HG03103 (cell line): ENCODE data around the gene STX8.

Source experiments
- ATAC-seq: cut with Tn5 transposase; IDR thresholded peaks from one replicate; pipeline ENCODE4 v1.9.1; 2021; ENCODE audit warnings: low read depth; ENCODE audit not compliant: unreplicated experiment

STX8 gene

DNA sequence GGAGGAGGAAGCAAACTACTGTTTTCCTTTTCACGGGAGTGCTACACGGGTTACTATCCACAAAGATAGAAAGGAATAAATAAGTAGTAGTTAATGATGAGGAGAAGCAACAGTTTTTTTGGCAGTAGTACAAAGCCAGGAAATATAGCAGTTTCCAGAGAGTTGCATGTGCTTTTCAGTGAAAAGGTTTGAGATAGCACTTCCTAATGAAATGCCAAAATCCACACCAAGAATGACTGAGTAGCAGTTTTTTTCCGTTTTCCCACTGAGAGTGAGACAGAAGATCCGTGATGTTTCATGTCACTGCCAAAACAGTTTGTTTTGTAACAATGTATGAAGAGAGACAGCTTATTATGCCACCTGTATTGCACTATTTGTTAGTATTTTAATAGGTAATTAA, 129.1 kb downstream of the STX8 start:
- no peak for ATAC-seq

DNA sequence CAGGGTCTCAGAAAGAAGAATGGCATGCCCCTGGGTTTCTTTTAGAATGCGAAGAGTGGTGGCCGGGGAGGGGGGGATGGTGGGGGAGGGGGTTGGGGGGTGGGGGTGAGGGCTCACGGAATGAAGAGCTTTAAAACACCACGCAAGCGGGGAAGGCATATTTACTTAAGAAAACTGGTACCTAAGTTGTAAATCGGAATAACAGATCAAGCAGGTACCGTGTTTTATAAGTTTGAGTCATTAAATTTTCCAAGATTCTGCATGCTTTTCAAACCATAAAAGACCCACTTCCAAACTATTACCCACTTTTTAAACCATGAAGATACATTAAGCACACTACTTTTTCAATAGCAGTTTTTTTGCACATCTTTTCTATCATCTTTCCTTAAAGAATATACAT, 130.2 kb downstream of the STX8 start:
- no peak for ATAC-seq

- ATAC-seq: no peak
Measured at GRCh38 chr17:9444687-9445086, 130.9 kb downstream of the STX8 start.

- ATAC-seq: no peak
Measured at GRCh38 chr17:9443811-9444210, 131.8 kb downstream of the STX8 start.

GRCh38 chr17:9439851-9440250, 135.8 kb downstream of the STX8 start:
- no peak for ATAC-seq

- no peak for ATAC-seq
Measured at GRCh38 chr17:9436630-9437029, 139.0 kb downstream of the STX8 start.

GRCh38 chr17:9435165-9435564, 140.5 kb downstream of the STX8 start:
- ATAC-seq: no peak

GRCh38 chr17:9434642-9435057, 141.0 kb downstream of the STX8 start:
- no peak for ATAC-seq

- ATAC-seq: no peak
Measured at GRCh38 chr17:9432934-9433421, 142.6 kb downstream of the STX8 start.

DNA sequence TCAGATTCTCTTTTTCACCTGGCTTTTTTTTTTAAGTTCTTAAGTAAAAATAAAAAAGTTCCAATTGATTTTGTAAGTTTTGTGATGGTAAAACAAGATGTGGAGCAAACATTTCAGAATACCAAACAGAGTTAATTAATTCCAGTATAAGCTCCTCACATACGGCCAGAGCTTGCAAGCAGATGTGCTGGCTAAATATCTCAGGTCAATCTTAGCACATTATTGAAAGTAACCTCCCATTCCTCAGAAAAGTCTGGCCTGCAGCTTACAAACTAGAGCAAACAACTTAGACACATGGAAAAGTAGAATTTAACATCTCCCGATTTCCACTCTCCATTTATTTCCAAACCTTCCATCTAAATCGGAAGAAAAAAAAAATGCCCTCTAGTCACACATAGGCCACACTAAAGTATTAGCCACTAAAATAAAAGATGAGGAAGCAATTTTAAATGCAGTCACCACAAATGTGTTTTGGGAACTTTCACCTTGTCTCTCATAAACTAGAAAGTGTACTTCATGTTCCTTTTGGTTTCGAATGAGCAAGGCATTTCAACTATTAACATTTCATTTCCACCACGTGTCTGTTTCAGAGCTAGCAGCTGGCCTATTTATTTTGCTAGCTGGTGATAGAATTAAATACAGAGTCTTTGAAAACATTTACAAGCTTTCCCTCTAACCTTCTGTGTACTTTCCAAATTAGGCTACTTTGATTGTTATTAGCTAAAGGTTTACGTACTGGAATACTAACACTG, 143.3 kb downstream of the STX8 start:
- ATAC-seq: peak; percentile 65

DNA sequence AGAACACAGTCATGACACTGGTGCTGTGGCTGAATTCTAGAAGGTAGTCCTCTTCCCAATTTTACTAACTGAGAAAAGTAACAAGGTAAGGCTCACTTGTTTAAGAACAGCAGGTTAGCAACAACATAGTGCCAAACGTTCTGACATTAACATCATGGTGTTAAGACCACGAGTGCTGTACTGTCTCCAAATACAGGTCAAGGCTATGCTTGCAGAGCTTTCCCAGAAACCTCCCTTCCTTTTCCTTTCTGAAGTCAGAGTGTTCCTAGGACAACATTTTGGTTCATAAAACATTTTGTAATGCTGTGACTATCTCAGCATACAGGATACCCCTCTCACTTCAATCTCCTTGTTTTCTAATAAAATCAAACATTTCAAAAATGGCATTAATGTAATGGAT, 144.0 kb downstream of the STX8 start:
- no peak for ATAC-seq

- no peak for ATAC-seq
Measured at GRCh38 chr17:9427465-9428315, 147.9 kb downstream of the STX8 start.

- no peak for ATAC-seq
Measured at GRCh38 chr17:9424071-9424640, 151.5 kb downstream of the STX8 start.

DNA sequence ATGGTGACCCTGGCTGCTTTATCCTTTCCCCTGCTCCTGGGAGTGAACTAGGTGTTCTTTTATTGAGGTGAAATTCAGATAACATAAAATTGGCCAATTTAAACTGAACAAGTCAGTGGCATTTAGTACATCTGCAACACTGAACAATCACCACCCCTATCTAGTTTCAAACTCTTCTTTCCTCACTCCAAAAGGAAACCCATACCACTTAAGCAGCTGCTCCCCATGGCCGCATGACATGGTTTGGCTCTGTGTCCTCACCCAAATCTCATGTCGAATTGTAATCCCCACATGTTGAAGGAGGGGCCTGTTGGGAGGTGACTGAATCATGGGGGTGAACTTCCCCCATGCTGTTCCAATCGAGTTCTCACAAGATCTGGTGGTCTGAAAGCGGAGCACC, 154.1 kb downstream of the STX8 start:
- no peak for ATAC-seq

- ATAC-seq: no peak
Measured at GRCh38 chr17:9419932-9420453, 155.6 kb downstream of the STX8 start.

GRCh38 chr17:9414471-9414870, 161.1 kb downstream of the STX8 start:
- ATAC-seq: peak; percentile 92

GRCh38 chr17:9410737-9411136, 164.9 kb downstream of the STX8 start:
- no peak for ATAC-seq

DNA sequence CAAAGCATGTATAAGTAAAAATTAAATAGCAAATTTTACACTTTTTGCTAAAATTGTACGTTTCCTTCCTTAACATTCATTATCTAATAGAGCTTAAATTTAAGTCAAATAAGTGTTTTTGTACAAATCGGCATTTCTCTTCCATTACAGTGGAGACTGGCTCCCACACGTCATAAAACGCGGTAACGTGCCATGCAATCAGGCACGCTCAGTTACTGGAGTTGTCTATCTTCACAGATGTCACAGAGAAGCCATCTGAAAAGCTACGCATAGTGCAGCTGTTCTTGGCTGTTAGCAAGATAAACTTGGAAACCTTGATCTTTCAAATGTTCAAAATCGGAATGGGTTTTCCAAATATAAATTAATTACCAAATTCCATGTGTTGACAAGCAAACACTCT, 165.3 kb downstream of the STX8 start:
- ATAC-seq: no peak

DNA sequence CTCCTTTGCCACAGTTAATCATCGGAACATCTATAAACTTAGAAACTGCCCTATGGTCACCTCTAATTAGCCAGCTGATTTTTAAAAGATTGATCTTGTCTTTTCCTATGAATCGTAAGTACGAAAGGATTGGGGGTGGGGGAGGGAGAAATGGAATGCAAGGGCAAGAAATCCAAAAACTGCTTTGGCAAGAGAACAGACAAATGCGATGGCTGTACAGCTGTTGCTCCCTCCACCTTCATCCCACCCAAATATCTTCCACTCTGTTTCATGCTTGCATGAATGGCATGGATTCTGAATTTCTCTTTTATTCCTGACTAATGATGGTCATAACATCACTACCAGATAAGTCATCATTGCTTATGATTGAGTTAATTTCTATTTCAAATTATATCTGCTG, 165.7 kb downstream of the STX8 start:
- ATAC-seq: no peak

DNA sequence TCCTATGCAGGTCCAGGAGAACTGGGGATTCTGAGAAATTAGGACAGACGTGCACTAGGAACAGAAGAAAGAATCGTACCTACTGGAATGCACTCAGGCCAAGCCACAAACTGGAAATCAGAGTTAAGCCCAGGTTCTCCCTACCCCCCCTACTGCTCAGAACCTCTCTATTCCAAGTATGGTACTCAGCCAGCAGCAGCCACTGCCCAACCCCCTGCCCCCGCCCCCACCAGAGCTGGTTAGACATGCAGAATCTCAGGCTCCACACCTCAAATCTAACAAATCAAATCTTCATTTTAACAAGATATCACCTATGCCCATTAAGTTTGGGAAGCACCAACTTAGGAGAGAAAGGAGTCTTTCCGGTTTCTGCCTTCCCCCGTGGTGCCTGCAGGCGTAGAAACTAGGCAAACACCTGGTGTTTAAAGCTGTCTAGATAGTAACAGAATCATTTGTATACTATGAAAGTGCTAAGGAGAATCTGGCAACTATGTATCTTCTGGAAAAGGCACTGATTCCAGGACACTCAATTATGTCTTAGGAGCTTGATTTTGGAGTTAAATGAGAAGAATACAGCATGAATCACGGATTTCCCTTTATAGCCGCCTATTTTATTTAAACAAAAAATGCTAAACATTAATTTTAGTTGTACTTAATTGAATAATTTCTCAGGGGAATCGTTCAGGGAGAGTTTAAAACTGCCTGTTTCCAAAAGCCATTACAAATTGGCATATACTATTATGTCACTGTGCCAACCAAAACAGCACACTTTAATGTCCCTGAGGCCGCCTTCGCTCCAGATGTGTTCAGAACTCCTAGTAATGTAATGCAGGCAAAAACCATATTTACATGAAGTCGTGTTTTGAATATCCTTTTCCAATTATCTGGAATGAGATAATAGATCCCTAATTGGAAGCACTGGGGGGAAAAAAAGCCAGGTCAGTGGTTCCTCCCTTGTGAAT, 166.5 kb downstream of the STX8 start:
- ATAC-seq: no peak
